Measurements from ENCODE around the gene SGK1. TPM values are rescaled to one million over a fixed set of nuclear protein-coding genes. Genes with fewer than 3 reads are reported as not detected.

Gene SGK1
- polyA plus RNA-seq, 4 donors, result 46.0 to 92.6 (median 83.0) TPM

DNA sequence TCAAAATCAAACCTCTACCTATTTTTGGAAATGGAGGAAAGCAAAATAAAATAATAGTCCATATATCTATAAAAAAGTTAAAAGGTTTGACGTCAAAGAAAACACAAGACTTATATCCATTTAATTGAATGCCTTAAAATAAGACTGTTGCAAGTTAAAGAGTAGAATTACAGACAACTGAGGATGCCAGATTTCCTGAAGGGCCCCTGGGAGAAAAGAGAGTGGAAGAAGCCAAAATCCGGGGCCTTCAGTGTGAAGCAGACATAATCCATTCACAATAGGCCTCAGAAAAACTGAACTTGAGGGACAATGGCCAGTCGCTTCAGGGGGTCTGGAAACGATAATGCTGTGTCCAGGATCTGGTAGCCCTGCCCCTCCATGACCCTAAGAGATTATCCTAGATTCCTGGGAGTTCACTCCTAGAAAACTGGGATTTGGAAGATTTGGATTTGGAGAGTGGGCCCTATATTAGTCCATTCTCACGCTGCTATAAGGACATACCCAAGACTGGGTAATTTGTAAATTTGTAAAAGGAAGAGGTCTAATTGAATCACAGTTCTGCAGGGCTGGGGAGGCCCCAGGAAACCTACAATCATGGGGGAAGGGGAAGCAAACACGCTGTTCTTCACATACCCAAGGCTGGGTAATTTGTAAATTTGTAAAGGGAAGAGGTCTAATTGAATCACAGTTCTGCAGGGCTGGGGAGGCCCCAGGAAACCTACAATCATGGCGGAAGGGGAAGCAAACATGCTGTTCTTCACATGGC, 171.5 kb downstream of the SGK1 start:
- DNase-seq (ENCODE audit: low read depth in 4 of 4, low spot score in 3 of 4), result no peak

DNA sequence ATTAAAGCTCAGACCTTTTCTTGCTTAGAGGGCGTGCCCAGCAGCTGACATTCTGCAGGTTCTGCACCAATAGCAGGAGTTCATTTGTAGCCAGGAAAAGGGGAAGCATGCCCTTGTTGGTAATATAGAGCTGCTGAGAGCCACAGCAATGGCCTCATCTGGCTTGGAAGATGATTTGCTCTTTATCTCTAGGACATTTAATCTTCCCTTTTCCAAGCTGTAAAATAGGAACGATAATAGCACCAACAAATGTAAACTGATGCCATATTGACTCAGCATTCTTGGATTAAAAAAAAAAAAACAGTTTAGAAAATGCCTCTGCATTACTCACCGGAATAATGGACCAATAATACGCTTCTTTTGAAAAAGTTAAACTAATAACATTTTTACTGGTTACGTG, 172.1 kb downstream of the SGK1 start:
- no peak for DNase-seq (ENCODE audit: low read depth in 4 of 4, low spot score in 3 of 4)

DNA sequence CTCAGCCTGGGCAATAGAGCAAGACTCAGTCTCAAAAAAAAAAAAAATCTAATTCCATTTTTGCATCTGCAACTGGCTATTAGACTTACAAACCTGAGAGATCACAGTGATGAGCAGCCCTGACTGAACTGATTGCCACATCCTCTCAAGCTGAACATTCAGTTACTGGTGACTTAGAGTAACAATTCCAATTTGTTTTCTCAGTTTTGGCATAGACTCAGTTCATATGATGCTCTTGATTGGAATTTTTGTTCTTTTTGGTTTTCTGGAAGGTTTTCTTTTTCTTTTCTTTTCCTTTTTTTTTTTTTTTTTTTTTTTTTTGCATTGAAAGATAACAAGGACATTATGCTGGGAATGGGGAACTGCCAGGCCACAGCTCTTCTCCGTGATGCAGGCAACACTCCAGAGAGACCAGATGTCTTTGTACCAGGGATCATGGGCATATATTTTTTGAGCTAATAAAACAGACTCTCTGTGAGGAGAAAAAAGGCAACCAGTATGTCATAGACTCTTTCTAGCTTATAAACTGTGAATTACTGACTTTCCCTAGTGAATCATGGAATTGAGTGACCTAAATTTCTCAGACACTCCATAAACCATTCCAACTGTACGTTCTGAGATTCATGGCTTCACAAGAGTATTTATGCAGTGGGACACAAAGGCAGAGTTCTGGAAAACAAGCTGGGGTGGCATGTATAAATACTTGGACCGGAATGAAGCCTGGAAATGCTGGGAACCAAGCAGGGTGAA, 179.5 kb downstream of the SGK1 start:
- DNase-seq (ENCODE audit: low read depth in 4 of 4, low spot score in 3 of 4), result no peak

DNA sequence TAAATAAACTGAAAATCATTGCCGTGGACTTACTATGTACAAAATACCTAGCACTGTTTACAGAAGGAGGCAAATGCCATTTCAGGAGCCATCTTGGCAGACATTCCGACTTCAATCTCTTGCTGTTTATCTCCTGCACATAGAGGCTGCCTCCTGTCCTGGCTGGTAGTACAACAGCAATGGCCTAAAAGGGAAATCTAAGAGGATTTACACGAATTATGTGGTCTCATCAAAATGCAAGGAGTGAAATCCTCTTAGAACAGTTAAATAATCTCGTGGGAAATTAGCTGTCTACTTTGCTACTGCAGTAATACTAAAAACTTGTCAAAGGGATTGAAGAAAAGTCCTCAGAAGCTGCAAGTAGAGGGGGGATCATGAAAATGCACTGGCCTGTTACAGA, 183.3 kb downstream of the SGK1 start:
- no peak for DNase-seq (ENCODE audit: low read depth in 4 of 4, low spot score in 3 of 4)

DNA sequence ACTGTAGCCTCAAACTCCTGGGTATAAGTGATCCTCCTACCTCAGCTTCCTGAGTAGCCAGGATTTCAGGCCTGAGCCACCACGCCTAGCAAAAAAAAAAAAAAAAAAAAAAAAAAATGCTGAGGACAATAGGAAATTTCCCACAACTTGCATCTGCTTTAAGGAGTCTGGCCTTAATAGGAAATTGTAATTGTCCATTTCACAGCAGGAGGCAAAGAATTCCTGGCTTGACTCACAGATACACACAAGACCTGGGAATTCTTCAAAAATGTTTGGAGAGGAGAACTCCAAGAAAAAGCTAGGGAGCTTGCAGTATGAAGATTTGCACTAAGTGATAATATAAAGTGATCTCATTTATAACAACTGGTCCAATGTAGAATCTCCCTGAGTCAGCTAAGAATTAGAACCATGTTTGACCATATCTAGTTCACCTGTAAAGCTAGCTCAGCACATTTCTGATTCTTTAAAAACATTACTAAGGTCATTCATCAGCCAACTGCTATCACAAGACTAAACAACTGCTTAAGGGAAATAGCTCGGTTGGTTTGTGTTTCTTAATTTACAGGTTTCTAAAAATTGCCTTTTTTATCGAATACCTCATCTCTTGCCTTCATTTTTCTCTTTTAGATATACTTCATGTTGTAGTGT, 185.3 kb downstream of the SGK1 start:
- no peak for DNase-seq (ENCODE audit: low read depth in 4 of 4, low spot score in 3 of 4)

DNA sequence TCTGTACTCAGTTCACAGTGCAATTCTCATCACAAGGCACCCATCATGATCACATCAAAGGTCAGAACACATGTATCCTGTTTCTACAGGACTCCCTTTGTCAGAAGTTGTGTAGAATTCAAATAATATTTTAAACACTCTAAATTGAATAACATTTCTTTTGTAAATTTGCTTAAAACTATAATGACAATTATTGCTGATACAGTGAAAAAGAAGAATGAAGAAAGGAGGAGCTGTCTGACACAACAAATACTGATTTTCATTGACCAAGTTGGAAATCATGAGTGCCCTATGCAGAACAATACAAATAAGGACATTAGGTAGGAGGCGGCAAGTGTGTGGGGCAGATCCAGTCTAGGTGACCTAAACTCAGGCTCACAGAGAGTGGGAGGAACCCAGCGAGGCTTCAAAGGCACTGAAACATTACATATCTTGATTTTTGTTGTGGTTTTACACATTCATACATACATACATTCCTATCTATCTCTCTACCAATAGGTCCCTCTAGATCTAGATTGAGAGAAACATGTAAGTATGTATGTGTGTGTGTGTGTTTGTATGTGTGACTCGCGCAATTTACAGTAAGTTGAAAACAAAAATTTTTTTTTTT, 186.3 kb downstream of the SGK1 start:
- no peak for DNase-seq (ENCODE audit: low read depth in 4 of 4, low spot score in 3 of 4)

DNA sequence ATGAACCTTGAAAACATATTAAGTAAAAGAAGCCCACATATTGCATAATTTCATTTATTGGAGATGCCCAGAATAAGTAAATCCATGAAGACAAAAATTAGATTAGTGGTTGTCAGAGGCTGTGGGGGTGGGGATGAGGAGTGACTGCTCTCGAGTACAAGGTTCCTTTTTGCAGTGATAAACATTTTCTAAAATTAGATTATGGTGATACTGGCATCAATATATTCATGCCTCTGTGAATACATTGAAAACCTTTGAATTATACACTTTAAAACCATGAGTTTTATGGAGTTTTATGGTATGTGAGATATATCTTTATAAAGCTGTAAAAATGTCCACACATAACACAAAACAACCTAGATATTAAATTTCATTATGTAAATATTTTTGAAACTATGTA, 189.8 kb downstream of the SGK1 start:
- no peak for DNase-seq (ENCODE audit: low read depth in 4 of 4, low spot score in 3 of 4)

DNA sequence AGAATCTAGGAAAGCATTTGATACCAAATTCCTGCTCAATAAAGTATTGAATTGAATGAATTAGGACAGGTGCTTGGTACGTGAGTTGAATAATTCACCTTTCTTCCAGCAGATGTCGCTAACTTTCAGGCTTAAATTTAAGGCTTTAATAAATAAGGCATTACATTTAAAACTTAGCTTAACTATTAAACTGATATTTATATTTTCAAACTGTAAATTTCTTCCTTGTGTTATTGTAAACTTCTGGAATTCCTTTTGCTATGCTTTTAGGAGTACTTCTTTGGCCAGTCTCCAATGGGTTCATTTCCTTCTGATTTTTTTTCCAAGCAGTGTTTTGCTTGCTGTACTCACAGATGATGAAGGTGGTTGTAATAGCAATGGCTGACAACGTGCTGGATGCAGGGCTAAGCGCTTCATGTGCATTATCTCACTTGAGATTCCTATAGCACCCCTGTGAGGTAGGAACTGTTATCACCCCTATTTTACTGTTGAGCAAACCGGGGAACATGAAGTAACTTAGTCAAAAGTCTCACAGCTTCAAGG, 194.2 kb downstream of the SGK1 start:
- DNase-seq (ENCODE audit: low read depth in 4 of 4, low spot score in 3 of 4), result peak in 2 of 4 donors; percentile 28 to 37

DNA sequence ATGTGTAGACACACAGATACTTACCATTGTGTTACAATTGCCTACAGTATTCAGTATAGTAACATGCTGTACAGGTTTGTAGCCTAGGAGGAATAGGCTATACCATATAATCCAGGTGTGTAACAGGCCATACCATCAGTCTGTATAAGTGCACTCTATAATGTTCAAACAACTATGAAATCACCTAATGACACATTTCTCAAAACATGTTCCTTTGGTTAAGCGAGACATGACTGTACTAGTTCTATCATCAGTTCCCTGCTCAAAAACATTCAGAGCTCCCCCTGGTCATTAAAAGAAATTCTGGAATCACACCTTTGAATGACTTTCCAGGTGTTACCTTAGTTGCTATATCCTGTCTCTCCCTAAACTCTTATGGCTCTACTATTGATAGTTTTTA, 195.1 kb downstream of the SGK1 start:
- DNase-seq (ENCODE audit: low read depth in 4 of 4, low spot score in 3 of 4), result no peak

DNA sequence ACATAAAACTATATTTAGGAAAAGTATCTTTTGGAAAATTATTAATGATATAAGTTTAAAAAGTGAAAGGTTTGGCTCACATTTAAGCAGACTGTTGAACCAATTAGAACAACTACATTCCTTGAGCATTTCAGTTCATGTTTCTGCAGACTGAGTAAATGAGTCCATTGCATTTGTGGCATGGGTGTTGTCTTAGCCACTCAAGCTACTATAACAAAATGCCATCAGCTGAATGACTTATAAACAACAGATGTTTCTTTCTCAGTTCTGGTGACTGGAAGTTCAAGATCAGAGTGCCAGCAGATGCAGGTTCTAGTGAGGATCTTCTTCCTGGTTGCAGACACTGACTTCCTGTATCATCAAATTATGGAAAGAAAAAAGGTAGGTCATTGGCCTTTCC, 198.4 kb downstream of the SGK1 start:
- DNase-seq (ENCODE audit: low read depth in 4 of 4, low spot score in 3 of 4), result no peak
